Left renal cortex interstitium (tissue), 4 donors: Measurements from ENCODE around the gene ECI1. TPM values are rescaled to one million over a fixed set of nuclear protein-coding genes. Genes with fewer than 3 reads are reported as not detected.
"Not testable (repeated sequence)": the region's sequence is repeated elsewhere in the genome, so short reads cannot be mapped to it uniquely, and the experiment has no call there.

Experiments
- DNase-seq, 4 donors: peaks; one replicate each; pipeline ENCODE4 v3.0.0-alpha.2; 2013; ENCODE audit warnings: low read depth in 4 of 4, low spot score in 2 of 4, missing footprints in 1 of 4
- polyA plus RNA-seq, 4 donors: library from polyadenylated mRNA; unstranded; fragments of 120-200 nt; gene quantifications; one replicate each; pipeline ENCODE4 v1.2.1, GENCODE V29; 2013; ENCODE audit not compliant: insufficient read length in 4 of 4

The ECI1 gene
- polyA plus RNA-seq, 4 donors, result 60.0 to 104 (median 80.2) TPM

DNA sequence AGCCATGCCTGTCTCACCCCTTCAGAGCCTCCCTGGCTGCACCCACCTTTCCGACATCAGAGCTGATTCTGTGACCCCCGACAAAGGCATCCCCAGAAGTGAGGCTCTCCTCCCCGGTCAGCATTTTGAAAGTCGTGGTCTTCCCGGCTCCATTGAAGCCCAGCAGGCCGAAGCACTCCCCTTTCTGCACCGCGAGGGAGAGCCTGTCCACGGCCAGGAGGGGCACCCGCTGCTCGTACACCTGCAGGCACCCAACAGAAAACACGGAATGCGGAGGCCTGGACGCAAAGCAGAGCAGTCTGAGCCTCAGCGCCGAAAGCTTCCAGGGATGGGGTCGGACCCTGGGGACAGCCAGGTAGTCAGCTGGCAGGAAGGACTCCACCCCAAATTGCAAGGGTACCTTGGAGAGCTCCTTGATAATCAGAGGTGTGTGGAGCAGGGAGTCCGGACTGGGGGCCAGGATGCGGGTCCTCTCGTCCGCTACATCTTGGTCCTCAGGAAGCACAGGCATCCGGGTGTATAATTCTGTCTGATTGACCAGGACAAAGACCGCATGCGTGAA, 29.7 kb upstream of the ECI1 start:
- no peak for DNase-seq

DNA sequence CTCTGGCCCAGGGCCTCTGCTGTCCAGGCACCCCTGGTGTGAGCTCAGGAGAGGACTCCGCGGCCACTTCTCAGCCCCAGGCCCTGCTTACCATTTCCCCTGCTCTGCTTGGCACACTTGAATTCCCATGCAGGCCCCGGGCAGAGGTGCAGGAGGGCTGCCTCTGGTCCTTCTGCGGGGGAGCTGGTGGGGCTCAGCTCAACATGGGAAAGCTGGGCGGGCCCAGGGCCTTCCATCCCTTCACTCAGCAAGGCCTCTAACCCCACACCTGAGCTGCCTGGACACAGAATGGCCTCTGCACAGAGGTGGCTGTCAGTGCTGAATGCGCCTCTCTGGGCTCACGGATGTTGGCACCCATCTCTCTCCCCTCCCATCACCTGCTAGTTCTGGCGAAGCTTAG, 29.1 kb upstream of the ECI1 start:
- DNase-seq, result no peak

DNA sequence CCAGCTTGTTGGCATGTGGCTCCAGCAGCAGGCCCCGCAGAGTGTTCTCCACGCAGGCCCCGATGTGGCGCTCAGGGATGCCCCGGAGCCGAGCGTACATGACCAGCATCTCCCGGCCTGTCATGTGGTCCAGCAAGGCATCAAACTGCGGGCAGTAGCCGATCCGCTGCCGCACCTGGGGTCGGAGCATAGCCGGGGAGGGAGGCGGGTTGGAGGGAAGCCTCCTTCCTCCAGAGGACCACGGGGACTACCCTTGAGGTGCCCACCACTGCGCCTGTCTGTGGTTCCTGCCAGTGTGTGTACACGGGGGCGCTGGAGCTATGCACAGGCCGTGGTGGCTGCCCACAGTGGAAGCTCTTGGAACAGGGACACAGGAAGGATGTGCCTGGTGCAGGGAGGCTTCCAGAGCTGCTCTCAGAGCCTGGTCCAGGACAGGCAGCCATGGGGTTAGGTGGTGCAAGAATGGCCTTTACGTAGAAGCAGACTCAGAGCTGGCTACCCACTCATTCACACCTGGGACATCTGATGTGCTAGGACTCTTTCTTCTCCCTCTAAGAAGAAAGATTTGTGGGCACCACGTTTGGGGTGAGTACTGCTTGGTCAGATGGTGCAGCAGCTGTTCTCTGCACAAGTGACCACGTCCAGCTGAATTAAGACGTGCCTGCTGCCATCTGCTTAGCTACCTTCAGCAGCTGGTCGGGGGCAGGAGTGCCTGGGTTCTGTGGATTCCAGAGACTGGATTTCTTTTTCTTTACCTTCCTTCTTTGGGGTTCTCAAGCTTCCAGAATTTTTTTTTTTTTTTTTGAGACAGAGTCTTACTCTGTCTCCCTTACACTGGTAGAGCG, 27.8 kb upstream of the ECI1 start:
- DNase-seq, result no peak

DNA sequence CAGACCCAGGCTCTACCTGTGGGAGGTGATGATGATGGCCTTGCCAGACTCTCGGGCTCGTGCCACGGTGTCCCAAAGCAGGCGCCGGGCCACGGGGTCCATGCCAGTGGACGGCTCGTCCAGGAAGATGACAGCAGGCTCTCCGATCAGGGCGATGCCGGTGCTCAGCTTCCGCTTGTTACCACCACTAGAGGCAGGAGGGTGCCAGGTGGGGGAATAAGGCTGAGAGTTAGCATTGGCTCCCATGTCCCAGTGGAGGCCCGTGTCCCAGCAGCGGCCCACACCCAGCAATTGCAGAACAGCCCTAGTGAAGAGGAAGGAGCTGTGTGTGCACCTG, 26.9 kb upstream of the ECI1 start:
- no peak for DNase-seq

DNA sequence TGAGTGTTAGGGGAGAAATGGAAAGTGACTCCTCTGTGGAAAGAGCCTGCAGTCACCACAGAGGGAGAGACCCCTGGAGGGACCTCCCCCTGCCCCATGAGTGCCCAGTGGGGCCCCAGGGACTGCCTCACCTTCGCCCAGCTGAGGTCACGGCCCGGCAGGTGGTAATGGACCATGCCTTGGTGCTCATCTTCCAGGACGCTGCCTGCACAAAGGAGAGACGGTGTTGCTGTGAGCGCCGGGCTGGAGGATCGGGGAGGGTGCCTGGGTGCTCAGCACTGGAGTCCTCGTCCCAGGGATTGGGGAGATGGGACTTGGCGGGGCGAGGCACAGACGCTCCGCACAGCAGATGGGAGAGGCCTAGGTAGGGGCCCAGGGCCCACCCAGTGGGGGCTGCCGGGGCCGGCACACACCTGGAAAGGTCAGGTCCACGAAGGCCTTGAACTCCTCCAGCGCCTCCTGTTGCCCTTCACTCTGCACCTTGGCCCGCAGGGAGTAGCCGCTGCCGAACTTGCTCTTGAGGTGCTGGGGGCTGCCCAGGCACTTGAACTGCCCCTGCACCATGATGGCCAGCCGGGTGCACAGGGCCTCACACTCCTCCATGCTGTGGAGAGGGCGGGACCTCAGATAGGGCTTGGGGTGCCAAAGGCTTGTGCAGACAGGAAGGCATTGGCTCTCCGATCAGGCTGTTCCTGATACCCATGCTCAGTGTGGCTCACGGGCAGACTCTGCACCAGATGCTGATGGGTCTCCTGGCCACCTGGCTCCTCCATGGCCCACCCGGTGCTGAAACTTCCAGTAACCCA, 26.3 kb upstream of the ECI1 start:
- DNase-seq, result no peak

DNA sequence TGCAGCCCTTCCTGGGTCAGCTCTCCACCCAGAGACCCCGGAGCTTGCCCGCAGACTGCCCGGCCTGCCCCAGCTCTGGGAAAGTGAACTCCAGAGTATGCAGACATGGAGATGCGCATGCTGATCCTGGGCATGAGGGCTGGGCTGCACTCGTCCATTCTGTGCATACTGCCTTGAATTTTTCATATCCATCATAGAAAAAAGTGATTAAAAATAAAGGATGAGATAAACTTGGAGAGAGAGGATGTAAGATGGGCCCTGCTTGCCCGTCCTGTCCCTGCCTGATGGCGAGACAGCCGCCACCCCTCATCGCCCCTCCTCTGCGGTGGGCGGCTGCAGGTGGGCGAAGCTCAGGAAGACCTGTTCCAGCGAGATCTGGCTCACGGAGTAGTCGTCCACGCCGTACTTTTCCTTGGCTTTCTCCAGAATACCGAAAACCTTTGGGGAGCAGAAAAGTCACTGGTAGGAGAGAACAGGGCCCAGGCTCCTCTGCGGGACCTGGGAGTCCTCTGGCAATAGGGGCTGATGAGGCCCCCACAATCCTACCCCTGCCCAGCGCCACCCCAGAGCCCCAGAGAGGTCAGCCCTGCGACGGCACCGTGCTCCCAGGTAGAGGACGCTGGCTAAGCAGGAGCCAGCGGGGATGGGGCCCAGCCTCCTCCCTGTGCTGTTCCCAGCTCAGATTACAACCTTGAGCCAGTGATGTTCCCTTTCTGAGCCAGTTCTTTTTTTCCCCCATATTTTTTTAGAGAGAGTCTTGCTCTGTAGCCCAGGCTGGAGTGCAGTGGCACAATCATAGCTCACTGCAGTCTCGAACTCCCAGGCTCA, 25.2 kb upstream of the ECI1 start:
- DNase-seq, result no peak

DNA sequence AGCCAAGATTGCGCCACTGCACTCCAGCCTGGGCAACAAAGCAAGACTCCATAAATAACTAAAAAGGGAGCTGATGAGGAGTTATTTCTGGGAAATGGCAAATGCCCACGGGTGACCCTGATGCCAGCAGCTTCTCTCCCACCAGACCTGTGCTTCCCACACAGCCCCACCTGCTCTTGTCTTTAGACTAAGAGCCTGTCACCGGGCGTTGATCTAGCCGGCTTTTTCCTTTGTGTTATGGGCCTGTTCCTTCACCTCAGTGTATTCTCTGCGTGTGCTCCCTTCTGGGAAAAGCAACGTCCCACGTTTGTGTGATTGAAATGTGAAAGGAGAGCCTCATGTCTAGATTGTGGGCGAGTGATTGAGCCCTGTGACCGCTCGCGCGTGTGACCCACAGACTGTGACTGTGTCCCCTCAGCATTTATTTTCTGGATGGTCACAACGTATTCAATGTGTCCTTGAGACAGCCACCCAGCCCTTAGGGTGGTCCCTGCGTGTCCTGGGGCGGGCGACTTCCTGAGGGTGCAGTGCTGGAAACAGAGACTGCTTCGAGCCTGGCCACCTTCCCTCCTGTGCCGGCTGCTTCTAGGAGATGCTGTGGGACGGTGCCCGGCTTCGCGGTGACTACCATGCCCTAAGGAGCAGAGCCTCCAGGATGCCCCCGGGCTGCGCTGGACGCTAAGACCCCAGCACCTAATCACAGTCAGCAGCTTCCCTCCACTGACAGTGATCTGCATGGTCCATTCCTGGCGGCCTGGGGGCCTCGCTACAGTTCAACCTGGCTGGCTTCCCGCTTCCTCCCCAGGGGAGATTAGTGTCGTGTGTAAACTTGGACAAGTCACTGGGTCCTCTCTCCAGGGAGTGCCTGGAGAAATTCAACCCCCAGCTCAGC, 24.3 kb upstream of the ECI1 start:
- DNase-seq, result no peak

DNA sequence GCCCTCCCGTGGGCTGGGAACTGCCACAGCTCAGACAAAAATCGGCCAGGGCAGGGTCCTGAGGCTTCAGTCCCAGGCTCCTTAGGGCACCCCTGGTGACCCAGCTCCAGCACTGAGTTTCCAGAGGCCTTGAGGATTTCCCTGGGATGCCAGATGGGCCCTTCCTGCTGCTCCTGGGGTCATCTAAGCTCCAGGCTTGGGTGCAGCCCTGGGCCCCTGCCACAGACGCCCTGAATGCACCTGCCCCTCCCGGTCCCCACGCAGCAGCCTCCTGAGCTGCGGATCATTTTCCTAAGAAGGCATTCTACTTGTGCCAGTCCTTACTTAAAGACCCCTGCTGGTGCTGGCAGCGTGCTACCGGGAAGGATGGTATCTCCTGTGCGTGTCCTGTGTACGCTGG, 22.5 kb upstream of the ECI1 start:
- no peak for DNase-seq

DNA sequence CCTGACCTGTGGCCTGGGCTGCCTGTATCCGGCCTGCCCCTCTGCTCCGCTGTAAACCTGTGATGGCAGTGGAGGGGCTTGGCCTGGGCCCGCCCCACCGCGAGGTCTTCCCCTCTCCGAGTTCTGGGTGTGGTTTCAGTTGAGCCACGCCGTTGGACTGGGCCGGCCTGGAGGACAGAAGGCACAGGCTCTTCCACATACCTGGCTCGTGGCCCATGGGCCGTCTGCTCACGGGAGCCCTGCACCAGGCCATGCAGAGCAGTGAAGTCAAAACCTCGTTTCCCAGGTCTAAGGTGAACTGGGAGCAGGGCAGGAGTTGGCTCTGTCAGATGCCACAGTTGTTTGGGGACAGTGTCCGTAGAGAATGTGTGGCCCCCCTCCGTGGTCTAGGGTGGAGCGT, 22.1 kb upstream of the ECI1 start:
- no peak for DNase-seq

DNA sequence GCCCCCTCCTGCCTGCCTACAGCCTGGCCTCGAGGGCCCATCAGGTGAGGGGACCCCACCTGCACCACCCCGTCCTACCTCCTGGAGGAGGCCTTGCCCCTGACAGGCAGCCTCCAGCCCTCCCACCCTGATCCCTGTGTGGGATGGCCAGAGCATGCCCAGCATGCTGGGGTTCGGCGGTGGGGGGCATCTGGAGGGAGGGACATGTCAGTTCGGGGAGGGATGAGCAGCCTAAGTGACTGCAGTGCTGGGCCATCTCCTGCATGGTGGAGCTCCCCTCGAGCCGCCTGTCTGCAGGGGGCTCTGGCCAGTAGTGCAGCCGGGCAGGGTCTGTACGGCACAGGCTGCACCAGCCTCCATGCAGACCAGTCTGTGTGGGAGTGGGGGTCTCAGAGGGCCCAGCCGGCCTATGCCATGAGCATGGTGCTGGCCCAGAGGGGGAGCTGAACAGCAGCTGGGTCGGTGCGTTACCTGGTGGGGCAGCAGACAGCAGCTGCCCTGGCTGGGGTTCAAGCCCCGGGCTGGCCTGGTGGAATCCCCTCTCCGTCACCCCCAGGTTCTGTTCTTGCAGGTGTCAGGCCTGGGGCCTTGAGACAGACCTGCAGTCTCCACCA, 20.6 kb upstream of the ECI1 start:
- DNase-seq, result no peak

DNA sequence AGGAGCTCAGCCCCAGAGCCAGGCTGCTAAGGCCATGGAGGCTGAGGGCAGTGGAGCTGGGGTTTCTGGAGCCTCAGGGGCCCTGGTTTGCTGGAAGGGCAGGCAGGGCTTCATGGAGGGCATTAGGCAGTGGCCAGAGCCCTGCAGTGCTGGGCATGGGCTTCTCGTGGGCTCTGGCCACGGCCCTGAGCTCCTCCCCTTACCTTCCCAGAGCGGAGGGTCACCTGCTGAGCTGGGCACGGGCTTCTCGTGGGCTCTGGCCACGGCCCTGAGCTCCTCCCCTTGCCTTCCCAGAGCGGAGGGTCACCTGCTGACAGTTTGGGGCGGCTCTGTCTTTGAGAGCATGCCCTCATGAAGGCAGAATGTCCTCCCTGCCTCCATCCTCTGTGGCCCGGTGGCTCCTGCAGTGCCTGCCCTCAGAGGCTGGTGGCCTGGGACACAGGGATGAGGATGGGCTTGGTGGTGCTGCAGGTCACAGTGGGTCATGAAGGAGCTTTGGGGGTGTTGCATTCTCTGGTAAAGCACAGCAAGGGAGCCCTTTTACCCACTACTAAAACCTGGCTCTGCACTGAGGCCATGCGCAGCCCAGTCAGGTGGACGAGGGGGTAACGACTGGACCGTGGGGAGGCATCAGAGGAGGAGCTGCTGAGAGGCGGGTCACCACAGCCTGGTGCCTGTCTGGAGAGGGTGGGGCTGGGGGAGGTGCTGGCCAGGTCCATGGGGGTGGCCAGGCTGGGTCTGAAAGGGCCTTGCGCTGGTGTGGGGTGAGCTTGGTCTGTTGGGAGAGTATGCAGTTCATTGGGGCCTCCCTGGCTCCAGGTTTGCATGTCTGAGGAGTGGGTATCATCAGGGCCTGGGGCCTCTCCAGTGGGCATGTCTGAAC, 19.4 kb upstream of the ECI1 start:
- no peak for DNase-seq

DNA sequence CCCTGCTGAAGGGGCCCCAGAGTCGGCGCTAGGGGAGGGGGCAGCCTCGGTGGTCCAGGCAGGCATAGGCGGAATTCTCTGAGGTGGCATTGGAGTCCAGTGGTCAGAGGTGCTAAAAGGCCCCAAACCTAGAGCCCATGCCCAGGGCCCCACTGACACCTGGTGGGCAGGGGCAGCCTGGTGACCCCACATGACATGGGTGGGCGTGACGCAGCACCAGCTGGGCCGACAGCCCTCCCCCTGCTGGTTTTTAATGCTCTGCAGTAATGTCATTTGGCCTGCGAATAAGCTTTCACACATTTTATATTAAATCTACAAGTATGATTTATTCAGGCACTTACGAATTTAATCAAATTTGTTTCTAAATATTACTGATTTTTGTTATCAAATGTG, 18.7 kb upstream of the ECI1 start:
- DNase-seq, result no peak

DNA sequence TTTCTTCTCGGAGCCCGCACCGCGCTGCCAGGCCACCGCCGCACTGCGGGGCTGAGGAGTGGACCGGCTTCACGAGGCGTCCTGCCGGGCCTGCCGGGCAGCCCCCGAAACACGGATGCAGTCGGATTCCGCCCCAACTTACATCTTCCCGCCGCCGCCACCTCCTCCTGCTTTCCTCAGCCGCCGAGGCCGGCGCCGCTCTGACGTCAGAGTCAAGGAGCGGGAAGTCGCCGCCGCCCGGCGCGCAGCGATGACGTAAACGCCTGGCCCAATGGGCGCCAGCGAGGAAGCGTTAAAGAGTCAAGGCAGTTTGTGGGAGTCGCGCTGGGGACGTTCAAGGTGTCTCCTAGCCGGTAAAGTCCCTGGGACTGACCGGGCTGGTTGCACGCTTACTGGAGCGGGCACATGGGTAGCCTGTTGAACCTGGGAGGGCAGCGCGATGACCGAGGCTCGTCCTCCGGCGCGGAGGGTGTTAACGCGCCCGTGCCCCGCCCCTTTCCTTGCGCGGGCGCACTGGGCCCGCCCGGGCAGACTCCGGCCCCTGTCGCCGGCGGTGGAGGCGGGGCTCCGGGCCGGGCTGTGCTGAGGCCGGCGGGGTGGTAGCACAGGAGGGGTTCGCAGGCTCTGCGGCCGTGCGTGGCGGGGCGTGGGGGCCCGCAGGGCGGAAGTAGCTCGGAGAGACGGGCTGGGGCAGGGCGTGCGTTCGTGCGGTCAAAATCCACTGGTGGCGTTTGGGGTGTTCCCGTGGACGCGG, 16.7 kb upstream of the ECI1 start, which contains the start of gene RNPS1:
Gene RNPS1 (minus strand): TSS at position 214 of the 754 bp plus-strand sequence. CDS start 3,483 bp downstream, outside the sequence.
- DNase-seq, result peak; percentile 96 to 99 (median 99)

DNA sequence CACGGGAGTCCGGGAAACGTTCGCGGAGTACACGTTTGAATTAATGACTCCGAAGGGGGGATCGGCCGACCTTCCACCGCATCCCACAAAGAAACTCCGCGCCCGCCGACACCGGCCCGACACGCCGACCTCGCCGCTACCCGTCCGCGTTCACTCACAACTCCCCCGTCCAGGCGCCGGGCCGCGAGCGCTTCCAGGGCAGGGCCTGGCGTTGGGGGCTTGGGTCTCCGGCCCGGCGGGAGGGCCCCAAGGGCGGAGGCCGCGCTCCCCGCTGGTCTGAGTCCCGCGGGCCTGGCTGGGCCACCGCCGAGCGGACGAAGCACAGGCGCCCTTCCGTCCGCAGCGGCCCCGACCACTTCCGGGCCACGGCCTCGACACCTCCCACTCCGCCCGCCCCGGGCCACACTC, 16.1 kb upstream of the ECI1 start:
- not testable (repeated sequence) for DNase-seq

DNA sequence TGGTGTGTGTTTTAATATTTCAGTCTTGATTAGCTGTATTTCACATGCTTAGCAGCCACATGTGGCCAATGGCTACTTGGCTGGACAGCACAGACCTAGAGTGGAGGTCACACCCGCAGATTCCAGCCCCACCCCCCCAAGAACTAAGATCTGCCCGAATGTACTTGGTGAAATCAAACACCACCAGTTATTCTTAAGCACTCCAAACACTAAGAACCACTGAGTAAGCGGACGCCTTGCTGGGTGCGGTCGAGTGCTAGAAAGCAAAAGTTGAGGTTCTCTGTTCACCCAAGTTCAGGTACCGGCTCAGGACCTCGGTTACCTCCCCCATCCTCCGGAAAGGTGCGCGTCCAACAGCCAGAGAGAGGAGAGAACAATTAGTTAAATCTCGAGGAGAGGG, 15.5 kb upstream of the ECI1 start:
- not testable (repeated sequence) for DNase-seq

DNA sequence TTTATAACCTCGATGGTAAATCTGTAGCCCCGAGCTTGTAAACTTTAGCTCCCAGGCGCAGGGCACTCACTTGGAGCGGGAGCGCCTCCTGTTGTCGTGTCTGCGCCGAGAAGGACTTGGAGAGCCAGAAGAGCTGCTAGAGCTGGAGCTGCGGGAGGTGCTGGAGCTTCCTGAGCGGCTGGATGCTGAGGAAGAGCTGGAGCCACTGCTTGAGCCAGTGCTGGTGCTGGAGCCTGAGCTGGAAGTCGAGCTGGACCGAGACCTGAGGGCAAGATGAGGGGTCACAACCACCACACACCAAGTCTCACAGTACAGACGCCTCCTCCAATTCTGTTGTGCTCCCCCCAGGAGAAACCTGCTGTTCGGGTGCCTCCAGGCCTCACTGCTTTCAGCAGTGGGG, 11.6 kb upstream of the ECI1 start:
- not testable (repeated sequence) for DNase-seq

DNA sequence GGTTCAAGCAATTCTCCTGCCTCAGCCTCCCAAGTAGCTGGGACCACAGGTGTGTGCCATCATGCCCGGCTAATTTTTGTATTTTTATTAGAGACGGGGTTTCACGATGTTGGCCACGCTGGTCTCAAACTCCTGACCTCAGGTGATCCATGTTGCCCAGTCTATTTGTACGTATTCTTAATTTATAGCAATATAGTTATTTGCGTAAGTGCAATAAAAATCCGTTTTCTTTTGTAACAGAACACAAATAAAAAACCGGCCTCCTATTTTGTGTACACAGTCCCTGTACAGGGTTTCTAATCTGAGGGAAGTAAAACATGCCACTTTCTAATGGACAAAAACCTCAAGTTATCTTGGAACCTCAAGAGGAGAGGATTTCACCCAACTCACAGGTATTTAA, 8.9 kb upstream of the ECI1 start:
- no peak for DNase-seq

DNA sequence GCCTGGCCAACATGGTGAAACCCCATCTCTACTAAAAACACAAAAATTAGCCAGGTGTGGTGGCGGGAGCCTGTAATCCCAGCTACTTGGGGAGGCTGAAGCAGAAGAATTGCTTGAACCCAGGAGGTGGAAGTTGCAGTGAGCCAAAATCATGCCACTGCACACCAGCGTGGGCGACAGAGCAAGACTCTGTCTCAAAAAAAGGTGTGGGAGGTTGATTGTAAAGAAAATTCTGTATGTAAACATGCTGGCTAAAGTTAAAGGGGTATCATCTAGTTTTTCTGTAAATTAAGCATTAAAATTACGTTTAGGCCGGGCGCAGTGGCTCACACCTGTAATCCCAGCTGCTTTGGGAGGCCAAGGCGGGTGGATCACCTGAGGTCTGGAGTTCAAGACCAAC, 7.1 kb upstream of the ECI1 start:
- not testable (repeated sequence) for DNase-seq
